IPS-15b (cell line): ENCODE data around the gene KRTAP10-2.
A peak's percentile ranks its signal among the peaks of the same experiment; 100 is the strongest.

Experiments
- H3K27me3 ChIP-seq: one replicate; pipeline ENCODE4 v1.6.1; 2013; ENCODE audit warnings: low read length; ENCODE audit not compliant: control insufficient read depth, insufficient read depth
- H3K36me3 ChIP-seq: one replicate; pipeline ENCODE4 v1.6.1; 2013; ENCODE audit warnings: low read length; ENCODE audit not compliant: control insufficient read depth, insufficient read depth
- H3K4me1 ChIP-seq: one replicate; pipeline ENCODE4 v1.6.1; 2013; ENCODE audit warnings: mild to moderate bottlenecking, low read length; ENCODE audit not compliant: control insufficient read depth, insufficient read depth
- H3K4me3 ChIP-seq: one replicate; pipeline ENCODE4 v1.5.1; 2013; ENCODE audit warnings: low read depth, low read length
- H3K9ac ChIP-seq: one replicate; pipeline ENCODE4 v1.6.1; 2013; ENCODE audit warnings: low read depth, mild to moderate bottlenecking, low read length
- H3K9me3 ChIP-seq: one replicate; pipeline ENCODE4 v1.6.1; 2013; ENCODE audit warnings: mild to moderate bottlenecking, low read length; ENCODE audit not compliant: control insufficient read depth, insufficient read depth

Gene KRTAP10-2

GRCh38 chr21:44524414-44525371 is 26.6 kb downstream of the KRTAP10-2 start:
- no peak overlapping the region for H3K4me3 ChIP-seq
- peaks cover 5% of the 10 kb centered on the region for H3K36me3 ChIP-seq
- H3K27me3 ChIP-seq, result no peaks in the 10 kb centered on the region
- no peak overlapping the region for H3K9ac ChIP-seq
- no peaks in the 10 kb centered on the region for H3K4me1 ChIP-seq
- no peaks in the 10 kb centered on the region for H3K9me3 ChIP-seq

- Histone ChIP-seq H3K27me3 (no peaks in the 10 kb centered on the region), H3K4me1 (no peaks in the 10 kb centered on the region), H3K4me3 (no peak overlapping the region), H3K9ac (no peak overlapping the region), H3K36me3 (peaks cover 5% of the 10 kb centered on the region), H3K9me3 (no peaks in the 10 kb centered on the region)
These were observed 27.5 kb downstream of the KRTAP10-2 start for GRCh38 chr21:44523567-44524413.

DNA sequence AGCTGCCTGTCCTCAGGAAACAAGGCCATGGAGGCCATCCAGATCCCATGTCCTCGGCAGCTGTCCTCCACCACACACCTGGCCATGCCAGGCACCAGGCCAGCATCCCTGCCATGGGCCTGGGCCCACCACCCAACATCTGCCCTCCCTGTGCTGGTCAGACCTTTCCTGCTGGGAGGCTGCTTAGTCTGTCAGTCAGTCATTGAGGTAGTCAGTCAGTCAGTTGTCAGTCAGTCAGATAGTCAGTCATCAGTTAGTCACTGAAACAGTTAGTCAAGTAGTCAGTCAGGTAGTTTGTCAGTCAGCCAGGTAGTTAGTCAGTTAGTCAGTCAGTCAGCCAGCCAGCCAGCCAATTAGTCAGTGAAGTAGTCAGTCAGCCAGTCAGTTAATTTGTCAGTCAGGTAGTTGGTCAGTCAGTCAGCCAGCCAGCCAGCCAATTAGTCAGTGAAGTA is 28.5 kb downstream of the KRTAP10-2 start:
- Histone ChIP-seq H3K4me1 (no peaks in the 10 kb centered on the region), H3K9ac (no peak overlapping the region), H3K4me3 (no peak overlapping the region), H3K36me3 (peaks cover 5% of the 10 kb centered on the region), H3K27me3 (no peaks in the 10 kb centered on the region), H3K9me3 (no peaks in the 10 kb centered on the region)

DNA sequence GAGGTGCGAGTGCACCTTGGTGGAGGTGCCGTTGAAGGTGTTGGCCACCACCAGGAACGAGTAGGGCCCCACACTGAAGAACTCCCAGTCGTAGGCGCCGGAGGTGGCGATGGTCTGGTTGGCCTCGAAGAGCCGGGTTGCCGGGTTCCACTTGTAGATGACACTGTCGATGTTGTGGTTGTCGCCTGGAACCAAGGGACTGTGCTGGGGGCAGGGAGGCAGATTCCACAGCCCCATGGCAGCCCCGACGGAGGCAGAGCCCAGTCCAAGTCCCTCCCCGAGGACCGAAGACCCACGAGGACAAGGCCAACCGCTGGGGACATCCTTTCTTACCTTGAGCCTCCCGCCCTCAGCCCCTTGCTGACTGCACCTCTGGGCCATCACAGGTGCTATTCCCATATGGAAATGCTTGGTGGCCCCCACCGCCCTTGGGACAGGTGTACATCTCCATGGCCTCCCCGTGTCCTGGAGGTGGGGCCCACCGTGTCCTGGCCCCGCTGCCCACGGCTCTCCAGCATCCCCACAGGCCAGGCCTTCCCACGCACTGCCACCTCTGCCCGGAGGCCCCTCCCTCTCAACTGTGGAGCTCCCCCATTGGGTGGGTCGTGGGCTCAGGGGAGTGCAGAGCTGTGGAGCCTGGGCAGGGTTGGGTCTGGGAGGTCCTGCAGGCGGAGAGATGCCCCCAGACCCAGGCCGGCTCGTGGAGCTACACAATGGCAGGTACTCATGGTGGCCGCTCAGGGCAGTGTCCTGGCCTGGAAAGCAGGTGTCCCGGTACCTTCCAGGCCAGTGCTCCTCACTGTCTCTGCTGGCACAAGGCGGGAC is 29.2 kb downstream of the KRTAP10-2 start:
- Histone ChIP-seq H3K36me3 (peaks cover 5% of the 10 kb centered on the region), H3K9ac (no peak overlapping the region), H3K27me3 (no peaks in the 10 kb centered on the region), H3K4me1 (no peaks in the 10 kb centered on the region), H3K9me3 (no peaks in the 10 kb centered on the region), H3K4me3 (no peak overlapping the region)

DNA sequence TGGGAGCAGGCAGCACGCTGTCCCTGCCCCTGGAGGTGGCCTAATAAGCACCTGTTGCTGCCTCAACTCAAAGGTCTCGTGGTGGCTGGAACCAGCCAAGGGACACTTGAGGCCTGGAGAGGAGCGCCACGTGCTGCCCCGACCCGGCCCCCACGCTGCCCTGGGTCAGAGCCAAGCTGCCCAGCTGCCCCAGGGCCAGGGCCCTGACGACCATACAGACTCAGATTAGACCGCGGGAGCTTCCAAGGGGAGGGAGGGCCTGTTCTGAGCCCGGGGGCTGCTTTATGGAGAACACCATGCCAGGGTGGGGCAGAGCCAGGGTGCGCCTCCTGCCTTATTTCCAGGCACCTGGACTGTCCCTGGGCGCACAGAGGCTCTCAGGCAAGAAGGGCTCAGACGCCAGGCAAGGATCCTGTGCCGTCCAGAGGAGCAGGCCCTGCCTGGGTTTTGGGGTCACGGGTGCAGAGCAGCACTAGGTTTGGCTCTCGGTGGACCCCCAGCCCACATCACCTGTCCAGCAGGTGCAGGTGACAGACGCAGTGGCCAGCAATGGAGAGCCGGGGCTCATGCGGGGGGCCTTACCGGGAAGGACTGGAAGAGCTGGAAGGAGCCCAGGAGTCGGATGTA is 29.9 kb downstream of the KRTAP10-2 start:
- Histone ChIP-seq H3K27me3 (no peaks in the 10 kb centered on the region), H3K9me3 (no peaks in the 10 kb centered on the region), H3K9ac (no peak overlapping the region), H3K4me3 (no peak overlapping the region), H3K4me1 (no peaks in the 10 kb centered on the region), H3K36me3 (peaks cover 5% of the 10 kb centered on the region)

DNA sequence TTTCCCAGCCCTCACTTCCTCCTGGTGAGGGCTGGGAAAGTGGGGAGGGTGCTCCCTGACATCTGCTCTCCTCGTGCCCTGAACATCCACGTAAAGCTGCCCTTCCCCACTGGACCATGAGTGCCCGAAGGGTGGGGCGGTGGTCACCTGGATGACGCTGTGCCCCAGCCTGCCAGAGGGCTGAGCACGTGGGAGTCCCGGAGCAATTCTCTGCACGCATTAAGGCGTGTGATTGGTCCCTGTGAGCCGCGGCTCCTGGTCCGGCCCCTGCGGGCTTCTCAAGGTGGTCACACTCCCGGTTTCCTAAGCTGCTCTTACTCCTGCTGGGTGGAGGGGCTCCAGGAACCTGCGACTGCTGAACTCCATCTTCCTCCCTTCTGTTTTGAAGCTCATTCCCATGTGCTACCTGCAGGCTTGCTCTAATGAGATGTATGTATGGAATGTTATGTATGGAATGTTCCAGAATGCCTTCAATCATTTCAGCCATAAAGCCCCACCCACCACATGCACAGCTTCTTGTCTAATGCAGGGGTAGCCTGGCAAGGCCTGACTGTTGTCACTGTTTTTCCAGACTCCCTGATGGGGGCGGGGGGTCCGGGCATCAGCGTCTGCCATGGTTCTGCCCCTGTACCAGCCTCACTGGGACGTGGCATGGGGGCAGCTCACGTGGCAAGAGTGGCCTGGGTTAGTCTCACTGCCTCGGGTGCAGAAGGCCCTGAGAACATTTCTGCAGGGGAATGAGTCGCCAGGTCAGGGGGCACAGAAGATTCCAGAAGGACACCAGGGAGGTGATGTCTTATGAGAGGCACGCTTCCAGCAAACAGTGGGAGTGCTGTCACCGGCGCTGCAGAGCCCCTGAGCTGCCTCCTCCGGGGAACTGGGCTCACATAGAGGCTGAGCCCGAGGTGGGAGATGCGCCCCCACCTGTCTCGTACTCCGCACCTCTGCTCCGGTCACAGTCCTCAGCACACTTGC is 30.7 kb downstream of the KRTAP10-2 start:
- H3K4me3 ChIP-seq, result no peak overlapping the region
- no peak overlapping the region for H3K9ac ChIP-seq
- no peaks in the 10 kb centered on the region for H3K9me3 ChIP-seq
- peaks cover 5% of the 10 kb centered on the region for H3K36me3 ChIP-seq
- H3K27me3 ChIP-seq, result no peaks in the 10 kb centered on the region
- H3K4me1 ChIP-seq, result no peaks in the 10 kb centered on the region

GRCh38 chr21:44519346-44520325 is 31.7 kb downstream of the KRTAP10-2 start:
- Histone ChIP-seq H3K9ac (no peak overlapping the region), H3K27me3 (no peaks in the 10 kb centered on the region), H3K9me3 (no peaks in the 10 kb centered on the region), H3K36me3 (peaks cover 5% of the 10 kb centered on the region), H3K4me1 (no peaks in the 10 kb centered on the region), H3K4me3 (no peak overlapping the region)

- H3K36me3 ChIP-seq, result peaks cover 5% of the 10 kb centered on the region
- H3K4me1 ChIP-seq, result no peaks in the 10 kb centered on the region
- no peak overlapping the region for H3K9ac ChIP-seq
- H3K4me3 ChIP-seq, result no peak overlapping the region
- no peaks in the 10 kb centered on the region for H3K27me3 ChIP-seq
- H3K9me3 ChIP-seq, result no peaks in the 10 kb centered on the region
These were observed 32.6 kb downstream of the KRTAP10-2 start for GRCh38 chr21:44518686-44519085.

DNA sequence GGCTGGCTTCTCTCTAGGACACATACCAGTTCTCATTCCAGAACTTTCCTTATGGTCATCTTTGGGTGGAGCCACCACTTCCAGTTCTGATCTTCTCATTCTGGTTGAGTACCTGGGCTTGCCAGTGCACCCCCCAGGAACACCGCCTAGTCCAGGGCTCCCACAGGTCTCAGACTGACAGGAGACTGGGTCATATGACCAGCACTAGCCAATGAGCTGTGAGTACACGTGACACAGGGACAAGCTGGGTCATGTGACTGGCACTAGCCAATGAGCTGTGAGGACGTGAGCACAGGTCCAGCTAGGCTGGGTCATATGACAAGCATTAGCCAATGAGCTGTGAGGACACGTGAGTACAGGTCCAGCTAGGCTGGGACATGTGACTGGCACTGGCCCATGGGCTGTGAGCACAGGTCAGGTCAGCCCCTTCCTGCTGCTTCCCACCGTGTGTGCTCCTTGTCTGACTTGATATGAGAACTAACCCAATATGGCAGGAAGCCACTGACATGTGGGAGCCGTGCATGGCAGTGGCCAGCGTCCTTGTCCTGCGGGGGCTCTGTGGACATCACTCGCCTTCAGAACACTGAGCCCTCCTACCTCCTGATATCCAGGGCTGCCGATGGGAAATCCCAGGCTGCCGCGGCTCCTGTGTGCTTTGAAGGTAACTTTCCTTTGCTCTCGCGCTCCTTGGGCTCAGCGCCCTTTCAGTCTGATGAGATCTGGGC is 34.0 kb downstream of the KRTAP10-2 start:
- Histone ChIP-seq H3K9ac (no peak overlapping the region), H3K36me3 (peaks cover 5% of the 10 kb centered on the region), H3K9me3 (no peaks in the 10 kb centered on the region), H3K27me3 (no peaks in the 10 kb centered on the region), H3K4me1 (no peaks in the 10 kb centered on the region), H3K4me3 (peak overlapping the region; percentile 30)
